ENCODE measurements around the gene SSR2. TPM values are rescaled to one million over a fixed set of nuclear protein-coding genes. Genes with fewer than 3 reads are reported as not detected.
"Not testable (repeated sequence)": the region's sequence is repeated elsewhere in the genome, so short reads cannot be mapped to it uniquely, and the experiment has no call there.

Gene SSR2
- polyA plus RNA-seq, 1 donor (not counting 4 experiments of a cell fraction or from before 2014, with no cell fraction given) = 302 TPM

DNA sequence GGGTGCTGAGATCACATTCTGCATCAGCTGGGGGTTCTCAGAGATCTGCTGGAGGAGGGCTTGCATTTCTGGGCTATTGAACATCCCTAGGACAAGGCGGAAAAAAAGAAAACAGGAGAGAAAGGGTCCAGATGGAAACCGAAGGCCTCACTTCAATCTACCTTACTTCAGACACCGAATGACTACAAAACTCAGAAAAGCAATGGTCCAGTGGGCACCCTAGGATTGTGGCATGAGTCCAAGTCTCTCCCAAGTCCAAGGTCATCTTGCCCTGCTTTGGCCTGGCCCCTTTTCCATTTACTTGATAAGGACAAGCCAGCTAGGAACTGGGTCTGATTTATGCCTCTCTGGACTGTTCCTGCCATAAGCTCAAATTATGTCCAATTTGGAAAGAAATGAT is 22.1 kb upstream of the SSR2 start:
- dilution Hi-C loops (cut with MboI; ENCODE audit: extremely low pct_ligation_motif_present, low sequenced_read_pairs) = no loop called here
- Histone ChIP-seq H3K27ac (ENCODE audit: control insufficient read depth, insufficient read depth, low read length) (no peak overlapping the region), H2AFZ (ENCODE audit: control insufficient read depth, low read length) (no peak overlapping the region)

GRCh38 chr1:156034991-156035390 is 14.2 kb upstream of the SSR2 start:
- H2AFZ ChIP-seq (ENCODE audit: control insufficient read depth, low read length); H3K4me3 ChIP-seq (ENCODE audit: control insufficient read depth in 2 of 3, extremely low read depth in 1 of 3, insufficient read depth in 2 of 3, low read depth in 1 of 3, low read length in 3 of 3); H3K9me1 ChIP-seq (ENCODE audit: control insufficient read depth, extremely low read depth, insufficient read depth, low read length); H3K27ac ChIP-seq (ENCODE audit: control insufficient read depth, insufficient read depth, low read length); FAIRE-seq; H3K9ac ChIP-seq (ENCODE audit: control insufficient read depth, extremely low read depth, insufficient read depth, low read length); H3K9me3 ChIP-seq (ENCODE audit: control insufficient read depth, low read depth, low read length); H3K4me1 ChIP-seq (ENCODE audit: control insufficient read depth, extremely low read depth, insufficient read depth, low read length); H3K36me3 ChIP-seq (ENCODE audit: control insufficient read depth in 2 of 2, extremely low read depth in 1 of 2, insufficient read depth in 2 of 2, low read length in 2 of 2); H3K4me2 ChIP-seq (ENCODE audit: control insufficient read depth, extremely low read depth, insufficient read depth, low read depth, low read length); dilution Hi-C loops (cut with MboI; ENCODE audit: extremely low pct_ligation_motif_present, low sequenced_read_pairs); H4K20me1 ChIP-seq (ENCODE audit: control insufficient read depth, extremely low read depth, insufficient read depth, low read length); H3K79me2 ChIP-seq (ENCODE audit: control insufficient read depth, insufficient read depth, low read length); H3K27me3 ChIP-seq (ENCODE audit: control insufficient read depth, extremely low read depth, insufficient read depth, low read length); DNase-seq (ENCODE audit: low read depth, low spot score): not testable (repeated sequence)

More for the DNA sequence above, 22.1 kb upstream of the SSR2 start:
- Histone ChIP-seq H3K4me3 (ENCODE audit: control insufficient read depth in 2 of 3, extremely low read depth in 1 of 3, insufficient read depth in 2 of 3, low read depth in 1 of 3, low read length in 3 of 3) (no peak overlapping the region), H4K20me1 (ENCODE audit: control insufficient read depth, extremely low read depth, insufficient read depth, low read length) (no peaks in the 10 kb centered on the region), H3K79me2 (ENCODE audit: control insufficient read depth, insufficient read depth, low read length) (no peaks in the 10 kb centered on the region), H3K9me1 (ENCODE audit: control insufficient read depth, extremely low read depth, insufficient read depth, low read length) (no peaks in the 10 kb centered on the region), H3K36me3 (ENCODE audit: control insufficient read depth in 2 of 2, extremely low read depth in 1 of 2, insufficient read depth in 2 of 2, low read length in 2 of 2) (peaks cover 13 to 26% of the 10 kb centered on the region in 2 experiments), H3K9me3 (ENCODE audit: control insufficient read depth, low read depth, low read length) (no peaks in the 10 kb centered on the region), H3K9ac (ENCODE audit: control insufficient read depth, extremely low read depth, insufficient read depth, low read length) (no peak overlapping the region), H3K4me2 (ENCODE audit: control insufficient read depth, extremely low read depth, insufficient read depth, low read depth, low read length) (no peak overlapping the region), H3K4me1 (ENCODE audit: control insufficient read depth, extremely low read depth, insufficient read depth, low read length) (no peaks in the 10 kb centered on the region), H3K27me3 (ENCODE audit: control insufficient read depth, extremely low read depth, insufficient read depth, low read length) (no peaks in the 10 kb centered on the region)
- no peak for DNase-seq (ENCODE audit: low read depth, low spot score)
- no peak for TF ChIP-seq EZH2 (IDR thresholded peaks at IDR 0.05; ENCODE audit: low read length)
- TF ChIP-seq CTCF (optimal IDR thresholded peaks at IDR 0.05 in 1 of 3, IDR thresholded peaks at IDR 0.05 in 1 of 3, conservative IDR thresholded peaks at IDR 0.05 in 1 of 3; ENCODE audit: extremely low read depth in 1 of 3, insufficient read depth in 2 of 3, low read length in 3 of 3) = no peak
- FAIRE-seq = no peak

GRCh38 chr1:156033011-156033410 is 12.3 kb upstream of the SSR2 start:
- H2AFZ ChIP-seq (ENCODE audit: control insufficient read depth, low read length) = no peak overlapping the region

More at GRCh38 chr1:156033011-156033410, 12.3 kb upstream of the SSR2 start:
- TF ChIP-seq CTCF (optimal IDR thresholded peaks at IDR 0.05 in 1 of 3, IDR thresholded peaks at IDR 0.05 in 1 of 3, conservative IDR thresholded peaks at IDR 0.05 in 1 of 3; ENCODE audit: extremely low read depth in 1 of 3, insufficient read depth in 2 of 3, low read length in 3 of 3) (no peak), EZH2 (IDR thresholded peaks at IDR 0.05; ENCODE audit: low read length) (no peak)
- Histone ChIP-seq H4K20me1 (ENCODE audit: control insufficient read depth, extremely low read depth, insufficient read depth, low read length) (no peaks in the 10 kb centered on the region), H3K36me3 (ENCODE audit: control insufficient read depth in 2 of 2, extremely low read depth in 1 of 2, insufficient read depth in 2 of 2, low read length in 2 of 2) (peaks cover 0 to 8% of the 10 kb centered on the region in 2 experiments), H3K4me1 (ENCODE audit: control insufficient read depth, extremely low read depth, insufficient read depth, low read length) (no peaks in the 10 kb centered on the region), H3K27me3 (ENCODE audit: control insufficient read depth, extremely low read depth, insufficient read depth, low read length) (no peaks in the 10 kb centered on the region), H3K4me3 (ENCODE audit: control insufficient read depth in 2 of 3, extremely low read depth in 1 of 3, insufficient read depth in 2 of 3, low read depth in 1 of 3, low read length in 3 of 3) (no peak overlapping the region), H3K9ac (ENCODE audit: control insufficient read depth, extremely low read depth, insufficient read depth, low read length) (no peak overlapping the region), H3K4me2 (ENCODE audit: control insufficient read depth, extremely low read depth, insufficient read depth, low read depth, low read length) (no peak overlapping the region), H3K9me1 (ENCODE audit: control insufficient read depth, extremely low read depth, insufficient read depth, low read length) (no peaks in the 10 kb centered on the region), H3K79me2 (ENCODE audit: control insufficient read depth, insufficient read depth, low read length) (no peaks in the 10 kb centered on the region), H3K27ac (ENCODE audit: control insufficient read depth, insufficient read depth, low read length) (no peak overlapping the region), H3K9me3 (ENCODE audit: control insufficient read depth, low read depth, low read length) (no peaks in the 10 kb centered on the region)
- FAIRE-seq = no peak
- no peak for DNase-seq (ENCODE audit: low read depth, low spot score)
- dilution Hi-C loops (cut with MboI; ENCODE audit: extremely low pct_ligation_motif_present, low sequenced_read_pairs) = no loop called here
